GM19397 (cell line): ENCODE measurements around the gene PSD.
A peak's percentile ranks its signal among the peaks of the same experiment; 100 is the strongest.
"Not testable (repeated sequence)": the region's sequence is repeated elsewhere in the genome, so short reads cannot be mapped to it uniquely, and the experiment has no call there.

ENCODE experiments used
- ATAC-seq: cut with Tn5 transposase; IDR thresholded peaks from one replicate; pipeline ENCODE4 v1.9.1; 2021; ENCODE audit warnings: mild to moderate bottlenecking, moderate library complexity; ENCODE audit not compliant: unreplicated experiment

PSD gene

DNA sequence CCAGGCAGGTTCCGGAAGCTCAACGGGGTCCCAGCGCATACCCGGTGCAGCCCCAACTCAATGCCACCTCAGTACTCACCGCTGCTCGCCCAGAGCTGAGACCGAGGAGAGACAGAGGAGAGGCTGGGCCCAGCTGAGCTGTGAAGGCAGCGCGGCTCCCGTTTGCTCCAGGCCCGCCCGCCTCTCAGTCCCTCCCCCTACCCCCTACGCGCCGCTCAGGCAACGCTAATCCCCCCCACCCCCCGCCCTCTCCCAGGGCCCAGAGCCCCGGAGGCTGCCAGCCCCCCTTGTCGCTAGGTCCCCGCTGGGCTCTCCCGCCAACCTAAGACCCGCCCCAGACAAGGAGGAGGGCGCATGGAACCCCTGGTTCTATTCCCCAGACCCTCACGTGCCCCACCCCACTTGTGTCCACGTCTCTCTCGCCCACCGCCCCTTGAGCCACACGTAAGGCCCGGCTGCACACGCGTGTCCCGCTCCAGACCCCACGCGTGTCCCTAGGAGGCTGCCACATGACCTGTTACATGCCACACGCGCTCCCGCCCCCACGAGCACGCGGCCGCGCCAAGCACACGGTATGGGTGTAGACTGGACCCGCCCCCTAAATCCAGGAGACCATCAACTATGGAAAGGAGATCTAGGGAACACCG lies at the start of gene PSD:
PSD (minus strand) TSS at position 164 of the 647 bp plus-strand sequence. CDS start 1,747 bp downstream, outside the sequence.
- ATAC-seq: no peak

DNA sequence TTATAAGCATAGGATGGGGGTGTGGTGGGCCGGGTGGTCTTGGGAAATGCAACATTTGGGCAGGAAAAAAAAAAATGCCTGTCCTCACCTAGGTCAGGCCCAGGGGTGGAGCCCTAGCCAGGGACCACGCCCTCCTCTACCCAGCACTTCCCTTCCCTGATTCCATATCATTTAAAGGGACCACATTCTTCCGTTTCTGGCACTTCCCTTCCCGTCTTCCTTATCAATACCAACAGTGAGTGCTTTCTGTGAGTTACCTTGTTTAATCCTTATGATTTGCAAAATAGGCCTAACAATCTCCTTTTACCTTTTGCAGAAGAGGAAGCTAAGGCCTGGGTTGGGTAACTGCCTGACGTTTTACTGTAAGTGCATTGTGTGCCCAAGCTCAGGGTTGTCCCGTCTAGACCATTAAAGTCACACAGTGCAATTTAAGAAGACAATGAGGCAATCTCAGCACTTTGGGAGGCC lies 49.4 kb upstream of the PSD start:
- ATAC-seq: no peak

DNA sequence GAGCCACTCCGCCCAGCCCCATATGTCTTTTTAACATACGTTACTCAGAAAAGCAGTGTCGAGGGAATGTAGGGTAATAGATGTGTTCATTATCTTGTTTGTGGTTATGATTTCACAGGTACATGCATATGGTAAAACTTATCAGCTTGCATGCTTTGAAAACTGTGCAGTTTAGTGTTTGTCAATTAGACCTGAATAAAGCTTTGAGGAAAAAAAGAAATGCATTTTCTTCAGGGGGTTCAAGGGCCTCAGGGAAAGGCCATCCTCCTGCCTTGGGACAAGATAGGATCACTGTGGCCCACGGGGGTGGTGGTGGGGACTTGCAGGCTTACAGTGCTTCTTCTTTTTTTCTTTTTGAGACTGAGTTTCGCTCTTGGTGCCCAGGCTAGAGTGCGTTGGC lies 48.7 kb upstream of the PSD start:
- no peak for ATAC-seq

DNA sequence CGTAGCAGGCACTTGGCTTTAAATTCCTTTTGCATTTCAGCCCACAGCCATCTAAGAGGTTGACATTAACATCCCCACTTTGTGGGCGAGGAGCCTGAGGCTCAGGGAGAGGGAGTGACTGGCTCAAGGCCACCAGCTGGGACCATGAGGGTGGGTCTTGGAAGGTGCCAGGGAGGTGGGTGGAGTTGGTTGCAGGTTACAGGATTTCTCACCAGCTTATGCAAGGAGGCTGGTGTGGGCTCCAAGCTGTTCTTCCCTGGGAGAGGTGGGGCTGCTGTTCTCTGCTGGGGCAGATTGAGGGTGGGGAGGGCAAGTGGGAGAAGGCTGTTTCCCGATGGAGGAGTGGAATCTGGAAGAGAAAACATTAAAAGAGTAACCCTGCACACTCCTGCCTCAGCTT lies 46.9 kb upstream of the PSD start:
- no peak for ATAC-seq

DNA sequence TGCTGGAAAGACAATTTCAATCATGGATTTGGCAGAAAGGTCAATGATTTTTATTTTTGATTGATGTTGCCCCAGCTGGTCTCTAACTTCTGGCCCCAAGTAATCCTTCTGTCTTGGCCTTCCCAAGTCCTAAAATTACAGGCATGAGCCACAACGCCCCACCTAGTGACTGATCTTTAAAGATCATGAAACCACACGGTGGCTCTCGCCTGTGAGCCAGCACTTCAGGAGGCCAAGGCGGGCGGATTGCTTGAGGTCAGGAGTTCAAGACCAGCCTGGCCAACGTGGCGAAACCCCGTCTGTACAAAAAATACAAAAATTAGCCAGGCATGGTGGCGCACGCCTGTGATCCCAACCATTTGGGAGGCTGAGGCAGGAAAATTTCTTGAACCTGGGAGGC lies 45.4 kb upstream of the PSD start:
- no peak for ATAC-seq

DNA sequence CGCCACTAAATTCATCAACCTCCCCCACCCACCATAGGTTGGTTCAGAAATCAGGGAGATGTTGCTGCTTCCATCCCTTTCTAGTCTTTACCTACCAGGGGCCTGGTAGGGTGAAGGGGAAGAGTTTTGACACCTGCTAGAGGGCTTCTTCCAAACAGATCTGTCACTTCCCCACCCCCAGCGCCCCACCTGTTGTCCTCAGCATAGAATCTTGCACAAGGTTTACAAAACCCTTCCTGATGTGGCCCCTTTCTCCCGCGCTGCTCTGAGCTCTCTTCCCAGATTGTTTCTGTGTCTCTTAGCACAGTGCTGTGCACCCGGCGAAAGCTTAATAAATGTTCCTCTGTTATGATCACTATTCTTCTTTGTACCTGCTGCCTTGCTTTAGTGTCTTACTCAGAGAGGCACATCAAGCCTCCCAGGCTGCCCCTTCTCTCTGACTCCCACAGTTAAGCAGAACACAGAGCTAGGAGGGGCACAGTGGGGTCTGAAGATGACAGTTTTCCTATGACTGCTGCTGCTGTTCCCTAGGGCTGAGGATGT lies 44.0 kb upstream of the PSD start:
- no peak for ATAC-seq

DNA sequence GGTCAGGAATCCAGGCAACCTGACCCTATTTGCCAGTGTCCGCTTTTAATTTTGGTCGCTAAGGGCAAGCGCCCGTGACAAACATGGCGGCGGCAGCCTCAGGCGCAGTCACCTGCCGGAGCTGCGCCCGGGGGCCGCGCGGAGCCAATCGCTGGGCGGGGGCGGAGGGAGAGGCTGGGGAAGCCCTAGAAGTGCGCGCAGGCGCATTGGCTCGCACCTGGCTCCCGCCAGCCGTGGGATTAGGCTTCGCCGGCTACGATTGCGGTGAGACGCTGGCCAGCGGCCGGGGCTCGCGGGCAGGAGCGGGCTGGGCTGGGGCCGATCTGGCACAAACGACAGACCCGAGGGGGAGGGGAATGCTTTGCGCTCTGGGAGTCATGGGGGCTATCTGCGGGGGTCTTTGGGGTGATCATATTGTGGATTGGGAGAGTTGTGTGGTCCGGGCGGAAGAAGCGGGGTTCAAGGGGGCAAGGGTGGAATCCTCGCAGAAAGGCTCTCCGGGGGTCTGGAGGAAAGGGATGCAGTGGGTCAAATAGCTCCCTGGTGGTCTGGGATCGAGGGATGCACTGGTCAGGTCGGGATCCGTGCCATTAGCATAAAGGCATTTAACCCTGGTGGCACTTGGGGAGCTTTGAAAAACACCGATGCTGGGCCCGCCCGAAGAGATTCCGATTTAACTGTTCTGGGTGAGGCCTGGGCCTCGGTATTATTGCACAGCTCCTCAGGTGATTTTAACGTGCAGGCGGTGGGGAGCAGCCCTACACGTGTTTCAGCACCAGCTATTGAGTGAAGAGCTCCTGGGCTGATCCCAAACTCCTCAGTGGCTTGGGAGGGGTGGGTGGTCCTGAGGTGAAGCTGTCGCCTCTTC lies 42.8 kb upstream of the PSD start:
- peak; percentile 90 for ATAC-seq

DNA sequence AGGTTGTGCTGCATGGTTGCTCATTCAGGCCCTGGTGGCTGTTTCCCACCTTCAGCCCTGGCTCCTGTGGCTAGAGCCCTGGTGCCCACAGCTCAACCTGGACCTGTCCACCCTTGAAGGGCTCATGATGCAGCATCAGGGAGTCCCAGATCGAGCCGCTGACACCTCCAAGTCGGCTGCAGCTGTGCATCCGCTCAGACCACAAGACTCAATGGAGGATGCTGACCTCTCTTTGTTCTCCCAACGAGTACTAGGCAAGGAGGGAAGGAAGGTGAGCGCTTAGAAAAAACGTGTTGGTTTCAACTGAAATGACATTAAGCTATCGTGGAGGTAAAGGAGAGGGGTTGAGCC lies 42.2 kb upstream of the PSD start:
- peak; percentile 26 for ATAC-seq

DNA sequence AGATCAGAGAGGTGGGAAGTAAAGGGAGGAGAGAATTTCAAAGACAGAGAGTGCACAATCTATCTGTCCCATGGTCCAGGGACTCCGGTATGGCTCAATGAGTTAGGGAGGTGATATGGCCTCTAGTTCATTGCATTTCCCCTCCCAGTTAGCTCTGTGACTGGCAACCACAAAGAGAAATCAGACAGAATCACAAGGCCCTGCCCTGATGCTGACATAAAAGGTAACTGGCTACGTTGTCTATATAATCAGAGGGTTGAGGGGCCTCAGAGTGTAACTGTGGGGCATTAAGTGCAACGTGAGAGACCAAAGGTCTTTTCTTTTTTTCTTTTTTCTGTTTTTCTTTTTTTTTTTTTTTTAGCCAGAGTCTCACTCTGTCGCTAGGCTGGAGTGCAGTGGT lies 40.1 kb upstream of the PSD start:
- no peak for ATAC-seq

DNA sequence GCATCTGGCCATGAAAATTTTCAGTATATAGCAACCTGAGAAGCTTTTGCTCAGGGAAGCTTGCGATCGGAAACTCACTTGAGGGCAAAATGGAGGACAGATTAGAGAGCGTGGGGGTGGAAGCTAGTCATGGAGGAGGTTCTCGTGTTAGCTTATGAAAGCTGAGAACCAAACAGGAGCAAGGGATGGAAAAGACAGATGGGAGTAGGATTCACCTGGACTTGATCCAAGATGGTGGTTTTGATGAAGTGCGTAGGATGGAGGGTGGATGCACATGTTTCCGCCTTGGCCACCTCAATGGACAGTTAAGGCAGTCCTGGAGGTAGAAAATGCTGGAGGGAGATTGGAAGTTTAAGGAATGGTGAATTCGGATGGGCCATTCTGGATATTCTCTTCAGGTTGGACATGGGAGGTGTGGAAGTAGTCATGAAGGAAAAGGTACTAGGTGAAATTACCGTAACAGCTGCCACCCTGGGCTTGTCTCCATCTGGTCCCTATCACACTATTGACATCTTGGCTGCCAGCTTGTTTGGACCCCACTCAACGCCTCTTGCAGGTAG lies 39.1 kb upstream of the PSD start:
- ATAC-seq: no peak

DNA sequence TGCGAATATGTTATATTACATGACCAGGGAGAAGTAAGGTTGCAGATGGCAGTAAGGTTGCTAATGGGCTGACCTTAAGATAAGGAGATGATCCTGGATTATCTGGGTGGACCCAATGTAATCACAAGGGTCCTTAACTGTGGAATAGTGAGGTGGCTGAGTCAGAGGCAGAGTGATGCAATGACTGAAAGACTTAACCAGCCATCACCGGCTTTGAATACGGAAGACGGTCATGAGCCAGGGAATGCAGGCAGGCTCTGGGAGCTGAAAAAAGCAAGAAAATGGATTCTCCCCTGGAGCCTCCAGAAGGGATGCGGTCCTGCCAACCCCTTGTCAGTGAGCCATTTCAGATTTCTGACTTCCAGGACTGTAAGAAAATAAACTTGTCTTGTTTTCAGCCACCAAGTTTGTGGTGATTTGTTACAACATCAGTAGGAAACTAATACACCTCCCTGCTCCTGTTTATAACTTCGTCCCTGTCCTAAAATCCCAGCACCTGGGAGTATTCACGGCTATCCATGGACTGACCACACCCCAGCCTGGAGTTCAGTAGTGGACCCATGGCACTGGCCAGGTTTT lies 37.4 kb upstream of the PSD start:
- no peak for ATAC-seq

DNA sequence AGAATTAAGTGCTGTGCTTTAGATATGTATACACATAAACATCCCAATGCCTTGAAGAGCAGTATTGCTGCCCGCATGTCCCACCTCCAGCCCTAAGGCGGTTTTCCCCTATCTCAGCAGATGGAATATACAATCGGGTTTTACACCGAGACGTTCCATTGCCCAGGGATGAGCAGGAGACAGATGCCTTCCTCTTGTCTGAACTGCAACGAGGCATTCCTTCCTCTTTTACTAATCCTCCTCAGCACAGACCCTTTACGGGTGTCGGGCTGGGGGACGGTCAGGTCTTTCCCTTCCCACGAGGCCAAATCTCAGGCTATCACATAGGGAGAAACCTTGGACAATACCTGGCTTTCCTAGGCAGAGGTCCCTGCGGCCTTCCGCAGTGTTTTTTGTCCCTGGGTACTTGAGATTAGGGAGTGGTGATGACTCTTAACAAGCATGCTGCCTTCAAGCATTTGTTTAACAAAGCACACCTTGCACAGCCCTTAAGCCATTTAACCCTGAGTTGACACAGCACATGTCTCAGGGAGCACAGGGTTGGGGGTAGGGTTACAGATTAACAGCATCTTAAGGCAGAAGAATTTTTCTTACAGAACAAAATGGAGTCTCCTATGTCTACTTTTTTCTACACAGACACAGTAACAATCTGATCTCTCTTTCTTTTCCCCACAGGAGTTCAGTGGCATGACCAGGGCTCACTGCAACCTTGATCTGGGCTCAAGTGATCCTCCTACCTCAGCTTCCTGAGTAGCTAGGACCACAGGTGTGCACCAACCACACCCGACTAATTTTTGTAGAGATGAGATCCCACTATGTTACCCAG lies 36.3 kb upstream of the PSD start:
- not testable (repeated sequence) for ATAC-seq

DNA sequence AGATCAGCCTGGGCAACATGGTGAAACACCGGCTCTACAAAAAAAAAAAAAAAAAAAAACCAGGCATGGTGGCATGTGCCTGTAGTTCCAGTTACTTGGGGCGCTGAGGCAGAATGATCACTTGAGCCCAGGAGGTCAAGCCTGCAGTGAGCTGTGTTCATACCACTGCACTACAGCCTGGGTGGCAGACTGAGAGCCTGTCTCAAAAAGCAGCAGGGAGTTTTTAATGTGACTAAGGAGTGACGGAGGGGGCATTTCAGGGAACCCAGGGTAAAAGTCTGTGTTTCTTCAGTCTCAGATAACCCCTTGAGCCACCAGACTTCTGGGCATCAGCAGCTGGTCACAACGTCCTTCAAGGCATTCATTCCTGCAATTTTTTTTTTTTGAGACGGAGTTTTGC lies 34.9 kb upstream of the PSD start:
- no peak for ATAC-seq

DNA sequence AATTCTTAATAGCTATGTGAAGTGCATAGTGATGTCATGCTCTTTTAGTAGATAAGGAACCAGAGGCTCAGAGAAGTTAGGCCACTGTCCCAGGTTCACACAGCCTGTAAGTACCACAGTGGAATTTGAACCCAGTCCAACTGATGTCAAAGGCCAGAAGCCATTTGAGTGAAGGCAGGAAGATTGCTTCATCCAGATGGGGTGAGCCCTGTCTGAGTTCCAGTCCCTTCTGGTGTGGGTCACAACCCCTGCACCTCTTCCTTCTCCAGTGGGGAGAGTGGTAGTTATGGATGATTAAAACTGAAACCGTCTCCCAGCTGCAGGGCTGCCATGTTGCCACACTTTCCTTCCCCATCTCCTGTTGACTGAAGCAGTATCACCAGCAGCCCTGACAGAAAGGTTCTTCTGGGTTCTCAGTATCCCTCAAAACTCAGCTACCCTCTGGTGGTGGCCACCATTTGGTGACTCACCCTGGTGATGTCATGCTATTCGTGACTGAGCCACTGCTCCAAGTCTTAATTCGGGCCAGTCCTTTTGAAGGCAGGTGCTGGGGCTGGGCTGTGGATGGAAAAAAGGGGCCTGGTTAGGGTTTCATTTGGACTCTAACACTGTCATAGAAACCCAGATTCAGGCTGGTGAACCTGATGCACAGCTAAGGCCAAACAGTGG lies 34.2 kb upstream of the PSD start:
- ATAC-seq: no peak

DNA sequence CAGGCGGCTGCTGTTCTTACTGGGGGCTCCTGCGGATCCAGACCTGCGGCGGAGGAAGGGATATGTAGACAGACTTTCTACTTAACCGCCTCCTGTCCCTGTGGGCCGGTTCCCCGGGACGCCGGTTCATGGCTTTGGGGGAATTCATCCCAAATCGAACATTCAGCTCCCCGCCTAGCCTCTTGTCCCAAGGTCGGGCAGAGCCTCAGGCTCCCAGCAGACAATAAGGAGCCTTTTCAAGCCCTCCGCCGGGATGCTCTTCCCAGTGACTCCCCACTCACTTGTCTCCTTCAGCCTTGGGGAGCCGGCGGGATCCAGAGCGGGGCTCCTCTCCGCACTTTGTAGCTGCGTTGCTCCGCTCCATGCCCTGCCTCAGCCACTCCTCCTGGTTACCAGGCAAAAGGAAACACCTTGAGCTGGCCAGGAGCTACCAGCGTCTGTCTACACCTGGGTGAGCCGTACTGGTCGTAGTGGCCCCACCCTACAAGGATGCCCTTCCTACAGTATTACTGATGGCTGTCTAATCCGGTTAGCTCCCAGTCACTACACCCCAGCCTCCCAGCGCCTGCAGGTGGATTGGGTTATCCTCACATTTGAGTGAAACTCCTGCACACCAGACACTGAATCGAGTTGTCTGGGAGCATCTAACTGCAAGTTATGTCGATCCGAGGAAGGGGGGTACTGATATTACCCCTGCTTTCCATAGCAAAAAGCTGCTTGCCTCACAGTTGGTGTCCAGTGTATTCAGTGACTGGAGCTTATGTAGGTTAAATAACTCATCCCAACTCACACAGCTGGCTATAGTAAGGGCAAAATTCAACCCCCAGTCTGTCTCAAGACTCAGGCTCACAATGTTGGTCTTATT lies 32.8 kb upstream of the PSD start, which contains the start of gene C10orf95:
C10orf95 (minus strand) TSS at position 439 of the 865 bp plus-strand sequence. CDS start 450 bp downstream, outside the sequence.
- no peak for ATAC-seq

DNA sequence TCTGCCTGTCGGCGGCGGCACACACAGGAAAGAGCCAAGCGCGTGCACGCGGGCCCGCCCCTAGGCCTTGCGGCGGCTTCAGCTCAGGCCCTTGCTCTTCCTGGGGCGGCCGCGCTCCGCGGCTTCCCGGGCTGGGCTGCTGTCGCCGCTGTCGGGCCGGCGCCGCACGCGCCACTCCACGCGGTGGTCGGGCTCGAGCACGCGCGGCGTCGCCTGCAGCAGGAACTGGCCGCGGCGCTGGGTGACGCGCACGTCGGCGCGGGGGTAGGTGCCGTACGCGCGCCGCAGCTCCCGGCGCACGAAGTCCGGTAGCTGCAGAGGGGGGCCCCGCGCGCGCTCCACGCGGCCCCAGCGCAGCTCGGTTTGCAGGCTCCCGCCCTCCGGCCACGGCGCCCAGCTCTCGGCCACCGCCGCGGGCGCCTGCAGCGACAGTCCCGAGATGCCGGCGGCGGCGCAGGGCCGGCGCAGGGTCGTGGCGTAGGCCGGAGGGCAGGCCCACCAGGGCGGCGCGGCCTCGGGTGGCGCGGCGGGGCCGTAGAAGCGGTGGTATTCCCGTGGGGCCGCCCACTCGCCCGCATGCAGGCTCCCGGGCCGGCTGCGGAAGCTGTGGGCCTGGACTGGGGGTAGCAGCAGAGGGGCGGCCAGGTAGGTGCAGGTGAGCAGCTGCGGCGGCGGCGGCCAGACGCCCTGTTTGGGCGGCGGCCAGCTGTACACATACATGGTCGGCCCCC lies 32.0 kb upstream of the PSD start:
- peak; percentile 81 for ATAC-seq

DNA sequence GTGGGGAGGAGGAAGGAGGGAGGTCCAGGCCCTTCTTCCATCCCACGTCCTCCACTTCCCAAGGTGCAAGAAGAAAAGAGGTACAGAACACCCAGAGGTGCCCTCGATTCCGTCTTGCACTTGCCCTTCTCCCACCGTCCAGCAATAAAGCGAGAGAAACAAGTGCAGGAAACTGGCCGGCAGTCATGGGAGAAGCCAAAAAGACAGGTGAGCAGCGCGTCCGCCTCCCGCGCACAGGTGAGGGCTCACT lies 31.5 kb upstream of the PSD start:
- ATAC-seq: no peak

DNA sequence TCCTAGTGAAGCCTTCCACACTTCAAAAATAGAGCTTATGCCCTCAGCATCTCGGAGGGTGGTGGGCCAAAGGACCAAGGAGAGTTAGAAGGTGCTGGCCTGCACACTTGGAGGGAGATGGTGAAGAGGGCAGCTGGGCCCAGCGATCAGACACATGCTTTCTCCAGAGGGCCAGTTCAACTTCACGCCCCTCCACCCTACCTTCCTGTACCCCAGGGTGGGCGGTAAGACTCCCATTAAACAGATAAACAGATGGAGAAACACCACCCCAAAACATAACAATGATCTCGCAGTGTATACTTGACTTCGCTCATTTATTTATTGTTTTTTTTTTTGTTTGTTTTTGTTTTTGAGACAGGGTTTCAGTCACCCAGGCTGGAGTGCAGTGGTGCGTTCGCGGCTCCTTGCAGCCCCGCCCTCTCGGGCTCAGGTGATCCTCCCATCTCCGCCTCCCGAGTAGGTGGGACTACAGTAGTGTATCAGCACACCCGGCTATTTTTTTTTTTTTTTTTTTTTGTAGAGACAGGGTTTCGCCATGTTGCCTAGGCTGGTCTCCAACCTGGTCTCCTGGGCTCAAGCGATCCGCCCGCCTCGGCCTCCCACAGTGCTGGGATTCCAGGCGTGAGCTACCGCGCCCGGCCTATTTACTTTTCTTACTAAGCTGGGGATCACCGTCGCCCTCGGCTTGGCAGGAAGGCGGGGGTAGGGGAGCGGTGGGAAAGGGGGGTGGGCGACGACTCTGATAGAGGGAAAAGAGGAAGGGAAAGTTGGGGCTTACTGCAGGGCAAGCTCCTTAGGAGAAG lies 30.9 kb upstream of the PSD start:
- peak; percentile 36 for ATAC-seq
